H9 (cell line): ENCODE measurements around the gene PFN3. TPM values are rescaled to one million over a fixed set of nuclear protein-coding genes. Genes with fewer than 3 reads are reported as not detected.

ENCODE experiments used
- DNase-seq: peaks from one replicate; pipeline ENCODE4 v3.0.0-alpha.2; 2017
- H2AFZ ChIP-seq: one replicate; pipeline ENCODE4 v1.6.1; 2013; ENCODE audit warnings: mild to moderate bottlenecking, low read length, control low read depth, moderate library complexity
- H2AK5ac ChIP-seq: 2 replicates; pipeline ENCODE4 v1.6.1; 2013; ENCODE audit warnings: low read length, control low read depth, mixed read lengths; ENCODE audit not compliant: insufficient read length
- H2BK120ac ChIP-seq: one replicate; pipeline ENCODE4 v1.6.1; 2013; ENCODE audit warnings: low read depth, mild to moderate bottlenecking, low read length, control low read depth, inconsistent platforms; ENCODE audit not compliant: poor library complexity, severe bottlenecking
- H2BK12ac ChIP-seq: 2 replicates; pipeline ENCODE4 v1.6.1; 2013; ENCODE audit warnings: low read length, control low read depth, mixed read lengths, low read depth; ENCODE audit not compliant: insufficient read length
- H2BK15ac ChIP-seq: 2 replicates; pipeline ENCODE4 v1.6.1; 2013; ENCODE audit warnings: low read depth, low read length, control low read depth
- H2BK20ac ChIP-seq: one replicate; pipeline ENCODE4 v1.6.1; 2013; ENCODE audit warnings: low read depth, mild to moderate bottlenecking, low read length, control low read depth, inconsistent platforms; ENCODE audit not compliant: poor library complexity, severe bottlenecking
- H2BK5ac ChIP-seq: 2 replicates; pipeline ENCODE4 v1.6.1; 2013; ENCODE audit warnings: low read length, control low read depth, mixed read lengths; ENCODE audit not compliant: insufficient read length
- H3K14ac ChIP-seq: 2 replicates; pipeline ENCODE4 v1.6.1; 2013; ENCODE audit warnings: low read length, control low read depth; ENCODE audit not compliant: insufficient read depth
- H3K18ac ChIP-seq: 2 replicates; pipeline ENCODE4 v1.6.1; 2013; ENCODE audit warnings: low read depth, mild to moderate bottlenecking, mixed read lengths, low read length, control low read depth; ENCODE audit not compliant: insufficient read length
- H3K23ac ChIP-seq: 2 replicates; pipeline ENCODE4 v1.6.1; 2013; ENCODE audit warnings: low read length, control low read depth, mixed read lengths, low read depth; ENCODE audit not compliant: insufficient read length
- H3K23me2 ChIP-seq: 2 replicates; pipeline ENCODE4 v1.6.1; 2013; ENCODE audit warnings: low read depth, mild to moderate bottlenecking, mixed read lengths, low read length, control low read depth; ENCODE audit not compliant: insufficient read length, poor library complexity, severe bottlenecking
- H3K27ac ChIP-seq: 2 replicates; pipeline ENCODE4 v1.5.1; 2013; ENCODE audit warnings: low read length, control low read depth, mixed read lengths, low read depth; ENCODE audit not compliant: insufficient read length
- H3K27me3 ChIP-seq: 2 replicates; pipeline ENCODE4 v1.6.1; 2013; ENCODE audit warnings: low read length, control low read depth, inconsistent platforms; ENCODE audit not compliant: insufficient read depth
- H3K4ac ChIP-seq: 2 replicates; pipeline ENCODE4 v1.6.1; 2013; ENCODE audit warnings: low read depth, mild to moderate bottlenecking, control low read depth, inconsistent platforms, low read length, moderate library complexity
- H3K4me1 ChIP-seq: 2 replicates; pipeline ENCODE4 v1.6.1; 2013; ENCODE audit warnings: low read length, control low read depth, inconsistent platforms; ENCODE audit not compliant: insufficient read depth
- H3K4me2 ChIP-seq: 2 replicates; pipeline ENCODE4 v1.6.1; 2013; ENCODE audit warnings: low read length, control low read depth, mixed read lengths; ENCODE audit not compliant: insufficient read length, insufficient read depth
- H3K56ac ChIP-seq: 2 replicates; pipeline ENCODE4 v1.6.1; 2013; ENCODE audit warnings: low read depth, mild to moderate bottlenecking, mixed read lengths, low read length, control low read depth; ENCODE audit not compliant: insufficient read length
- H3K79me1 ChIP-seq: 2 replicates; pipeline ENCODE4 v1.6.1; 2013; ENCODE audit warnings: low read depth, mild to moderate bottlenecking, moderate library complexity, low read length, control low read depth, inconsistent platforms; ENCODE audit not compliant: insufficient read depth, poor library complexity, severe bottlenecking
- H3K79me2 ChIP-seq: 2 replicates; pipeline ENCODE4 v1.6.1; 2013; ENCODE audit warnings: low read length, control low read depth, inconsistent platforms; ENCODE audit not compliant: insufficient read depth
- H3K9ac ChIP-seq: 2 replicates; pipeline ENCODE4 v1.6.1; 2013; ENCODE audit warnings: low read length, control low read depth, mixed read lengths; ENCODE audit not compliant: insufficient read length; ENCODE audit errors: extremely low read depth
- H3K9me3 ChIP-seq: one replicate; pipeline ENCODE4 v1.6.1; 2013; ENCODE audit warnings: low read depth, low read length, inconsistent platforms; ENCODE audit not compliant: control insufficient read depth
- H3T11ph ChIP-seq: one replicate; pipeline ENCODE4 v1.6.1; 2013; ENCODE audit warnings: mild to moderate bottlenecking, low read length, control low read depth, inconsistent platforms
- H4K20me1 ChIP-seq: one replicate; pipeline ENCODE4 v1.6.1; 2013; ENCODE audit not compliant: control insufficient read depth, insufficient read length, insufficient read depth
- H4K5ac ChIP-seq: 2 replicates; pipeline ENCODE4 v1.6.1; 2013; ENCODE audit warnings: low read depth, mild to moderate bottlenecking, mixed read lengths, low read length, control low read depth; ENCODE audit not compliant: insufficient read length
- H4K8ac ChIP-seq: replicated peaks from 2 replicates; pipeline ENCODE4 v1.6.1; 2013; ENCODE audit warnings: low read length, control low read depth, mixed read lengths, low read depth; ENCODE audit not compliant: insufficient read length
- H4K91ac ChIP-seq: 2 replicates; pipeline ENCODE4 v1.6.1; 2013; ENCODE audit warnings: low read depth, mild to moderate bottlenecking, moderate library complexity, mixed read lengths, low read length, control low read depth; ENCODE audit not compliant: insufficient read length
- H3K27ac Mint-ChIP-seq, 3 experiments: 2 replicates in 2 of 3; 3 replicates in 1 of 3; pipeline ENCODE4 v1.8.0; 2020 to 2021; ENCODE audit warnings: mixed read lengths in 3 of 3, mild to moderate bottlenecking in 1 of 3, moderate library complexity in 1 of 3
- H3K27me3 Mint-ChIP-seq: 2 replicates; pipeline ENCODE4 v1.8.0; 2021; ENCODE audit warnings: low read depth, mild to moderate bottlenecking, moderate library complexity, mixed read lengths
- H3K36me3 Mint-ChIP-seq, 3 experiments: 2 replicates in 2 of 3; 3 replicates in 1 of 3; pipeline ENCODE4 v1.8.0; 2020 to 2021; ENCODE audit warnings: low read depth in 3 of 3, mixed read lengths in 3 of 3; ENCODE audit not compliant: insufficient read depth in 1 of 3
- H3K4me1 Mint-ChIP-seq, 2 experiments: 2 replicates each; pipeline ENCODE4 v1.8.0; 2020; ENCODE audit warnings: mixed read lengths in 2 of 2
- H3K4me3 Mint-ChIP-seq, 2 experiments: 2 replicates in 1 of 2; 3 replicates in 1 of 2; pipeline ENCODE4 v1.8.0; 2020 to 2021; ENCODE audit warnings: mild to moderate bottlenecking in 2 of 2, mixed read lengths in 2 of 2, moderate library complexity in 1 of 2
- H3K9me3 Mint-ChIP-seq, 2 experiments: 2 replicates in 1 of 2; 3 replicates in 1 of 2; pipeline ENCODE4 v1.8.0; 2020; ENCODE audit warnings: mild to moderate bottlenecking in 2 of 2, mixed read lengths in 2 of 2, moderate library complexity in 1 of 2
- CTCF ChIP-seq: fragments of 200-600 bp; sonication (generic); conservative IDR thresholded peaks from 3 replicates; pipeline ENCODE4 v1.8.0; 2021; ENCODE audit warnings: antibody characterized with exemption, mild to moderate bottlenecking
- WGBS: extraction: QIAGEN DNeasy Blood & Tissue Kit; methylation state at CpG from one replicate; pipeline ENCODE4 v1.1.7; 2013; ENCODE audit warnings: missing lambda C conversion rate, low lambda C conversion rate, mixed read lengths; ENCODE audit not compliant: insufficient read length; ENCODE audit errors: extremely low coverage; 5-methylcytosine and 5-hydroxymethylcytosine counted together
- total RNA-seq: library from RNA; stranded (reverse); gene quantifications from 2 replicates; pipeline ENCODE4 v1.2.1, GENCODE V29; 2021

Gene PFN3
- total RNA-seq, 1 experiment from 2014 or later, result not detected

GRCh38 chr5:177372910-177373309 is 27.6 kb downstream of the PFN3 start:
- no peak overlapping the region for H3K4ac ChIP-seq
- no peak overlapping the region for H4K91ac ChIP-seq
- H4K20me1 ChIP-seq, result no peaks in the 10 kb centered on the region
- H2AFZ ChIP-seq, result no peak overlapping the region
- H3K56ac ChIP-seq, result no peak overlapping the region
- H3K4me2 ChIP-seq, result no peak overlapping the region
- H2BK15ac ChIP-seq, result no peak overlapping the region
- H3K4me1 ChIP-seq, result peaks cover 6% of the 10 kb centered on the region; the same call in 1 of the 2 replicates
- Mint-ChIP-seq H3K9me3 (no peaks in the 10 kb centered on the region; a peak in 1 of 5 replicates), H3K27ac (no peak overlapping the region), H3K4me3 (peak overlapping the region in 1 of 2 experiments; percentile 35; a peak in 2 of 5 replicates), H3K27me3 (peaks cover 12% of the 10 kb centered on the region), H3K4me1 (peaks cover 35 to 57% of the 10 kb centered on the region in 2 experiments), H3K36me3 (peaks cover 8 to 22% (median 8%) of the 10 kb centered on the region in 3 experiments)
- no peaks in the 10 kb centered on the region for H3K9me3 ChIP-seq
- H2AK5ac ChIP-seq, result no peak overlapping the region
- H3K27me3 ChIP-seq, result no peaks in the 10 kb centered on the region; the same call in 1 of the 2 replicates
- peaks cover 4% of the 10 kb centered on the region for H3K23me2 ChIP-seq
- no peak overlapping the region for H3K9ac ChIP-seq
- no peak for TF ChIP-seq CTCF
- H2BK120ac ChIP-seq, result no peak overlapping the region
- no peak overlapping the region for H2BK20ac ChIP-seq
- no peak overlapping the region for H3K23ac ChIP-seq
- no CpG with 5 or more reads among the region's 6 CpGs for WGBS
- no peak overlapping the region for H3K27ac ChIP-seq
- no peak overlapping the region for H4K5ac ChIP-seq
- no peak overlapping the region for H2BK5ac ChIP-seq
- H4K8ac ChIP-seq, result no peak overlapping the region
- H3K79me2 ChIP-seq, result no peaks in the 10 kb centered on the region
- H3K18ac ChIP-seq, result no peak overlapping the region
- H3K14ac ChIP-seq, result no peak overlapping the region
- no peak overlapping the region for H2BK12ac ChIP-seq
- no peak for DNase-seq
- H3K79me1 ChIP-seq, result no peaks in the 10 kb centered on the region
- no peak overlapping the region for H3T11ph ChIP-seq
